Central memory CD8-positive, alpha-beta T cell (primary cell): Measurements from ENCODE around the gene HEMK1.

ENCODE experiments used
- ATAC-seq: fragments of 150-1000 bp; cut with Tn5 transposase; replicated peaks from 2 replicates; pipeline ENCODE4 v1.10.0; 2022; ENCODE audit warnings: mild to moderate bottlenecking, moderate FRiP score, moderate number of reproducible peaks; ENCODE audit not compliant: poor library complexity, severe bottlenecking; ENCODE audit errors: extremely low read depth
- DNase-seq, 2 donors: peaks; one replicate each; pipeline ENCODE4 v3.0.0; 2021; ENCODE audit warnings: low spot score in 2 of 2
- H3K27ac Mint-ChIP-seq: one replicate; pipeline ENCODE4 v1.8.0; 2022; ENCODE audit warnings: low read depth, mild to moderate bottlenecking, moderate library complexity, mixed read lengths
- H3K27me3 Mint-ChIP-seq: one replicate; pipeline ENCODE4 v1.8.0; 2022; ENCODE audit warnings: mixed read lengths
- H3K36me3 Mint-ChIP-seq: one replicate; pipeline ENCODE4 v1.8.0; 2022; ENCODE audit warnings: mild to moderate bottlenecking, moderate library complexity, mixed read lengths; ENCODE audit not compliant: insufficient read depth
- H3K4me1 Mint-ChIP-seq: one replicate; pipeline ENCODE4 v1.8.0; 2022; ENCODE audit warnings: mixed read lengths
- H3K4me3 Mint-ChIP-seq: one replicate; pipeline ENCODE4 v1.8.0; 2022; ENCODE audit warnings: mild to moderate bottlenecking, moderate library complexity, mixed read lengths
- H3K9me3 Mint-ChIP-seq: one replicate; pipeline ENCODE4 v1.8.0; 2022; ENCODE audit warnings: mixed read lengths

HEMK1 gene

DNA sequence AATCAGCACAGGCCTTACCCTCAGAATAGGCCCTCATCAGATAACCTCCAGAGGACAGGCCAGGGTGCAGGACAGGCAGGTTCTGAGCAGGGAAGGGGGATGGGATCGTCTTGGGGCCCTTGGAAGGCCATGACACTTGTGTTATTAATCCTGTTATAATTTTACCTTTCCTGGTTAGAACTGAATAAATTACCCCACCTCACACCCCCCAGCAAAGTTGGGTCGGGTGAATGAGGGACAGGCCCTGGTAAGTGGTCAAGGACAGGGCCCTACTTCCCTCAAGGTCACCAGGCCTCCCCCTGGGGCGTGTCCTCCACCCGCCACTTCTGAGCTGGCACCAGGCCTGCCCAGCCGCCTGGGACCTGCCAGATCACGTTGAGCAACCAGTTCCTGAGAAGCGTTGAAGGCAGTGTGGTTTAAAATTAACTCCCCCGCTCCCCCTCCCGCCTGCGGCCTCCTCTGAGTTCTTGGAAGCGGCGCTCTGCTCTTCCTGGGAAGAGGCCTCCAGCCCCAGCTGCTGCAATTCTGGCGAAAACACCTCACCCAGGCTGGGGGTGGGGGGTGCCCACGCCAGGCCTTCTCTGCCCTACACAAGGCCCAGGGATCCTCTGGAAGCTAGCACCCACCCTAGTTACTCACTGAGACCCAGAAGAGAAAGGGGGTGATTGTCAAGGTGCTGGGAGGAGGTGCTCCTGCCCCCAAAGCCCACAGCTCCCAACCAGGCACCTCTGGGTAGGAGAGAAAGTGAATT is 31.7 kb downstream of the HEMK1 start:
- Mint-ChIP-seq H3K36me3 (peaks cover 24% of the 10 kb centered on the region), H3K4me3 (peak overlapping the region; percentile 97), H3K27me3 (no peaks in the 10 kb centered on the region), H3K27ac (peak overlapping the region; percentile 98), H3K4me1 (peaks cover 68% of the 10 kb centered on the region), H3K9me3 (no peaks in the 10 kb centered on the region)
- peak; percentile 90 for ATAC-seq
- DNase-seq: peak; percentile 40 to 55

DNA sequence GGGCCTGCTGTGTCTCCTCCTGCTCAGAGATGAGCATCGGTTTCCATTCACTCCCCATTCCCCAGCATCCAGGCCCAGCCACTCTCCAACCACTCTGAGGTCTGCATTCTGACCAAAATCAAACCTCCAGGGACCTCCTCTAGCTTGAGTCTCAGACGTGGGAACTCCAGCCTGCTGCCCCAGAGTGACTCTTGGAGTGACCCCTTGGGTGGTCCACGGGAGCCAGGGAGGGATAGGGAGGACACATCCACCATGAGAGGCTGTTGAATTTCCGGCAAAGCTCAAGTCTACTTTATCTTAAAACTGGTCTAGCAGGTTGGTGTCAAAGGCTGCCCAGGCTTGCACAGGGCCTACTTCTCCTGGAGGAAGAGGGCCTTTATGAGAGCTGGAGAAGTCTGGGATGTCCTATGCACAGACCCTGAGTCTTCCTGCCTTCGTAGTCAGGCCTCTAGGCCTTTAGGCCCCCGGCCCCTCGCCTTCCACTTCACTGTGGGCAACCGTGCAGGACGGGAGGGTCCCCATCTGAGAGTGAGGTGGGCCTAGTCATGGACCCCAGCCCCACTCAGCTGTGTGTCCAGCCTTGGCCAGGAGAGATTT is 33.4 kb downstream of the HEMK1 start:
- Mint-ChIP-seq H3K27ac (peak overlapping the region; percentile 98), H3K9me3 (no peaks in the 10 kb centered on the region), H3K27me3 (no peaks in the 10 kb centered on the region), H3K36me3 (peaks cover 37% of the 10 kb centered on the region), H3K4me1 (peaks cover 85% of the 10 kb centered on the region), H3K4me3 (peak overlapping the region; percentile 97)
- ATAC-seq (no peak), DNase-seq (no peak)

DNA sequence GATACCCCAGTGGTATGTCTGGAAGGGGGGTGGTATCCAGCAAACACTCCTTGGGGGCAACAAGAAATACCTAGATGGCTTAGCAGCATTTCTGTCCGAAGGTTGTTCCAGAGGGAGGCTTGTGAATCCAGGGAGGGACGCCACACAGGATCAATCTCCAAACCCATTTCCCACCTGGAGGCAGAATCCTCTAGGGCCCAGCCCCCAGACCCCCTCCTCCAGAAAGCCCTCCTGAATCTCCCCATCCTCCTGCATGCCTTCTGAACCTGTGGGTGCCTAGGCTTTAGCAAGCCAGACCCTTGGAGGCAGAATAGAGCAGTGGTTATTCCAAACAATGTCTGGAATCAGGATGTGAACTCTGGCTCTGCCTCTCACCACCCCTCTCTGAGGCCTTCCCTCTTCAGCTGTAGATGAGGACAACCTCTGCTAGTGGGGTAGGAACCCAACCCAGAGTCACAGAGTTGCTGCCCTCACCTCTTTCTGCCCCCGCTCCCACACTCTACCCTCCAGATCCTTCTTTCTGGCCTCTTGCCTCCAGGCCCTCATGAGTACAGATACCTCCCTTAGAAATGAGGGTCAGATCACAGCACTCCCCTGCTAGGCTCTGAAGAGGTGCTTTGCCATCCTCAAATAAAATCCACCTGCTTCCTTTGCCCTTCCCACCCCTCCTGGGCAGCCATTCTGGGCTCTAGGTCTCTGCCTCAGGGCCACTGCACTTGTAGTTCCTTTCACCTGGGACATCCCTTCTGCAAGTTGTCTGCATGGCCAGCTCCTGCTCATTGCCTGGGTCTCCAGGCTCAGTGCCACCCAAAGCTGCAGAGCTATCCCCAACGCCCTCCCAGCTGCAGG is 34.2 kb downstream of the HEMK1 start:
- H3K4me3 Mint-ChIP-seq: peak overlapping the region; percentile 97
- ATAC-seq: no peak
- no peak for DNase-seq
- H3K27me3 Mint-ChIP-seq: no peaks in the 10 kb centered on the region
- H3K9me3 Mint-ChIP-seq: no peaks in the 10 kb centered on the region
- H3K4me1 Mint-ChIP-seq: peaks cover 93% of the 10 kb centered on the region
- H3K36me3 Mint-ChIP-seq: peaks cover 43% of the 10 kb centered on the region
- peak overlapping the region; percentile 98 for H3K27ac Mint-ChIP-seq

DNA sequence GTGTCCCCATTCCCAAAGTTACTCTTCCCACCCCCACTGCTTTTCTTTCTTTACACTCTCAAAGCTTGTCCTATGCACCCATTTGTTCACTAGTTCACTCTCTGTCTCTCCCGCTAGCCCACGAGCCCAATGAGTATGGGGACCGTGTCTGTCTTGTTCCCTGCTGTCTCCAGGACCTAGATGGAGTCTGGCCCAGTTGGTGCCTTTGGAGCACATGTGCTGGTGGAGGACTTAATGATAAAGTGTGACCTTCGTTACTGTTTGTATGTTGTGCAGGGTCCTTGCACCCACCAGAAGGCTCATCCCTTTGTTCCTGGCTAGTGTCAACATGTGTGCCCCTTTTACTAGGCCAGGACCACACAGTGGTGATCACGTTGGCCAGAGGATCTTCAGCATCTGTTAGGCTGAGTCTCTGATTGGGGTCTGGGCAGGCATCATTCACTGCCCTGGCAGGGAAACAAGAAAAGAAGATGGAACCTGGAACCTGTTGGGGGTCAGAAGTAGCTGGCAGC is 34.8 kb downstream of the HEMK1 start:
- DNase-seq (no peak), ATAC-seq (no peak)
- Mint-ChIP-seq H3K4me3 (peak overlapping the region; percentile 97), H3K9me3 (no peaks in the 10 kb centered on the region), H3K27me3 (no peaks in the 10 kb centered on the region), H3K36me3 (peaks cover 46% of the 10 kb centered on the region), H3K27ac (peak overlapping the region; percentile 98), H3K4me1 (peaks cover 100% of the 10 kb centered on the region)

DNA sequence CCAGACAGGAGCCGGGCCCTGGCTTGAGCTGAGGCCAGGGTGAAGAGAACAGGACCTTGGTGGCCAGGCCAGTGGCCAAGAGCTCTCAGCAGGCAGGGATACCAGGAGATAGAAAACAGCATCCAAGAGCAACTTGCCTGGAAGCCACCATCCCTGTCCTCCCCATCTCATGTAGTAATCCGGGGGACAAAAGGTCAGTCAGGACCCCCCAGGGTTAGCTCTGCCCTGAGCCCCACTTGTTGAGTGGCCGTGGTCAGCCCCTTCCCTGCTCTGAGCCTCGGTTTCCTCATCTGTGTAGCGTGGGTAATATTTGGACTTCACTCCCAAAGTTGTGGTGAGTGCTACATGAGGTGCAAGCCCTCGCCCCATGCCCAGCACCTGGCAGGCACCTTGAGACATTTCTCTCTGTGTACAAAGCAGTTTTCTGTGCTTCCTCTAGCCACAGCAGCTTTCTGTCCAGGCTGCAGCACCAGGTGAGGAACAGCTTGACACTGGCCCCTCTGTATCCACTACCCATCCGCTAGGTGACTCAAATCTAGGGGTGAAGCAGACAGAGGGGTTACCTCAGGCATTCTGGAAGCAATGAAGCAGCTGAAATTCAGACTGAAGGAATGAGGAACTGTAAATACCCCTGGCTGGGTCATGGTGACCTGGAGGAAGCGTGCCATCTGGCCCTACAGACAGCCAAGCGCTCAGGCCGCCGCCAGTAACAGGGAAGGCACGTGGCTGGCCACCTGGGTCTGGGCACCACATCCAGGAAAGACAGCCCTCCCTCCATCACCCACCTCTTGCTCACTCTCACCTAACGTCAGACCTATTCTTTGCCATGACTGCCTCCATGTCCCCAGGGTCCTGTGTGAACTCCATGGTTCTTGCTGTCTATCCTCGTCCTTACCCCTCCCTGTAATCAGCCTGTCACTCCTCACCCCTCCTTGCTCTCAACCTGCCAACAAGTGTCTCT is 35.6 kb downstream of the HEMK1 start:
- H3K9me3 Mint-ChIP-seq: no peaks in the 10 kb centered on the region
- H3K36me3 Mint-ChIP-seq: peaks cover 54% of the 10 kb centered on the region
- peak overlapping the region; percentile 98 for H3K27ac Mint-ChIP-seq
- ATAC-seq: no peak
- DNase-seq: no peak
- peak overlapping the region; percentile 97 for H3K4me3 Mint-ChIP-seq
- H3K27me3 Mint-ChIP-seq: no peaks in the 10 kb centered on the region
- H3K4me1 Mint-ChIP-seq: peaks cover 100% of the 10 kb centered on the region

DNA sequence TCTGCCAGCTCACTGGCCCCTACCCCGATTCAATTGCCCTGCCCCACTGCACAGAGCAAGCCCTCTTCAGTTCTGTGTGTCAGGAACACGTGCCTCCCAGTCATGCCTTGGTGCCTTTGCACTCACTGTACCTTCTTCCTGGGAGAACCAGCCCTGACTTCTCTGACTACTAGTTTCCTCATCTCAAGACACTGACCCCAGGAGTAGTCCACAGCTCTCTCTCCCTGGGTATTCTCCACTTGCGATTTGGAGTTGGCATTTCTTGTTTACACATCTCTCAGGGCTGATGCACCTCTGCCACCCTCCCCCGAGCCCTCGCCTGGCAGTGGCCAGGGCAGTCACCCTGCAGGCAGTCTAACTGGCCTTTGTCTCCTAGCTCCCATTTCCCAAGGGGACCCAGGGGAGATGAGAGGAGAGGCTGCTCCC is 36.6 kb downstream of the HEMK1 start:
- Mint-ChIP-seq H3K4me3 (peak overlapping the region; percentile 97), H3K9me3 (no peaks in the 10 kb centered on the region), H3K4me1 (peaks cover 100% of the 10 kb centered on the region), H3K27me3 (no peaks in the 10 kb centered on the region), H3K27ac (peak overlapping the region; percentile 98), H3K36me3 (peaks cover 54% of the 10 kb centered on the region)
- no peak for ATAC-seq
- no peak for DNase-seq

DNA sequence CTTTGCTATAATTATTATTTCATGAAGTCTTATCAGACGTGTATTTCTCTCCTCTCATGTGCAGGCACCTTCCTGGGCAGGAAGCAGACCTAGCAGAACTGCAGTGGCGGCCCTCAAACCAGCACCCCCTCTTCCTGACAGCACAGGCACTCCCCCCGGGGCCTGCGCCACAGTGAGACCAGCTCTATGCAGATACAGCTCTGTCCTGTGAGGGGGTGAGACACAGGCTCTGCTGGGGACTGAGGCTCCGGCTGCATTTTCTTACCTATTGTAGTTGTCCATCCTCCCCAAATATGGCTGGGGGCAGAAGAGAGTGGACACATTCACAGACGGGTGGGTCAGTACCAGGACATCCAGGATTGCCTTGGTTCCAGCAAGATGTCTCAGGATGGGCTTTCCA is 37.3 kb downstream of the HEMK1 start:
- peak; percentile 65 for ATAC-seq

DNA sequence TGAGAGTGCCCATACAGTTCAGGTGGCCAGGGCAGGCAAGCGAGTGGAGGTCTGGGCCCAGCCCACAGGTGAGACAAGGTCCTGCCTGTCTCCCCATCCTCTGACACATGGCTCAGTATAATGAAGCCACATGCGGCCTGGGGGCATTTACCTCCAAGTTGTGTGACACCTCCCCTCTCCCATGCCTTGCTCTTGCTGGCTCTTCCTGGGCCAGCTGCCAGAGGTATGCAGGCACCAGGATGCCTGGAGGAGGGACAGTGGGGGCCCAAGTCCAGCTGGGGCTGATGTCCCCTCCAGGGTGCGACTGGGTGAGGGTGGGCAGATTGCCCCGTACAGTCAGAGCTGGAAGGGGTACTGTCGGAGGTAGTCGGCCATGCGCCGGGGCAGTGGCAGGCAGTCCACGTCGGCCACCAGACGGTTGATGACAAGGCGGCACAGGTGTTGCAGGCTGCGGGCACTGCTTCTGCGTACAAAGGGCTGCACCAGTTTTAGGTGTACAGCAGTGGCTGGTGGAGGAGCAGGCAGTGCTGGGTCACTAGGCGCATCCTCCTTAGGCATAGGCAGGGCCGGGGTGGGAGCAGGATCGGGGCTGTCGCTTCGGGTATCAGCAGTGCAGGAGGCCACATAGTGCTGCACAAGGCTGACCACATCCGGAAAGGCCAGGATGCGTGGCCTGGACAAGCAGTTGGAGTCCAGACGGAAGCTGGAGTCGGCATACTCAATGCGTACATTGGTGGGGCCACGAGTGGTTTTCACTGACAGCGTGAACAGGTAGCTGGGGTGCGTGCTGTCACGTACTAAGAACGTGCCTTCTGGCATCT is 38.2 kb downstream of the HEMK1 start:
- DNase-seq: no peak
- H3K27ac Mint-ChIP-seq: peak overlapping the region; percentile 98
- H3K4me3 Mint-ChIP-seq: peak overlapping the region; percentile 97
- H3K36me3 Mint-ChIP-seq: peaks cover 55% of the 10 kb centered on the region
- H3K27me3 Mint-ChIP-seq: no peaks in the 10 kb centered on the region
- no peaks in the 10 kb centered on the region for H3K9me3 Mint-ChIP-seq
- ATAC-seq: no peak
- H3K4me1 Mint-ChIP-seq: peaks cover 96% of the 10 kb centered on the region

More for the DNA sequence above, 37.3 kb downstream of the HEMK1 start:
- Mint-ChIP-seq H3K36me3 (peaks cover 56% of the 10 kb centered on the region), H3K4me3 (peak overlapping the region; percentile 97), H3K9me3 (no peaks in the 10 kb centered on the region), H3K4me1 (peaks cover 96% of the 10 kb centered on the region), H3K27me3 (no peaks in the 10 kb centered on the region), H3K27ac (peak overlapping the region; percentile 98)
- DNase-seq: peak in 1 of 2 donors; percentile 39

DNA sequence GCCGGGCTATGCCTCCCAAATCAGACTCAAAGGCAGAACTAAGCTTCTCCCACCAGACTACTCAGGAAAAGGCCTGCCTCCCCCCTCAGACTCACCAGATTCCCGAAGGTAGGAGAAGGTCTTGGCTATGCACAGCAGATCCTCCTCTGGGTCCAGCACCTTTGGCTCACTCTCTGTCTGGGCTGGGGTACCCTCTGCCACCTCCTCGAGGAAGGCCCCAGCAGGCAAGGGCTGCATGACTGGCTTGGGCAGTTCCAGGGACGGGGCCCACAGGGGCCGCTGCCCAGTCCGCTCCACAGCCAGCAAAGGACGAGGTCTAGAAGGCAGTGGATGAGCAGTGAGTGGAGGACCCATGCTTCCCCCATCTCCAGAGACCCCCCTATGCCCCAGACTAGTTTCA is 39.0 kb downstream of the HEMK1 start:
- Mint-ChIP-seq H3K27ac (peak overlapping the region; percentile 98), H3K27me3 (no peaks in the 10 kb centered on the region), H3K36me3 (peaks cover 53% of the 10 kb centered on the region), H3K9me3 (no peaks in the 10 kb centered on the region), H3K4me1 (peaks cover 92% of the 10 kb centered on the region), H3K4me3 (peak overlapping the region; percentile 97)
- DNase-seq (no peak), ATAC-seq (no peak)

DNA sequence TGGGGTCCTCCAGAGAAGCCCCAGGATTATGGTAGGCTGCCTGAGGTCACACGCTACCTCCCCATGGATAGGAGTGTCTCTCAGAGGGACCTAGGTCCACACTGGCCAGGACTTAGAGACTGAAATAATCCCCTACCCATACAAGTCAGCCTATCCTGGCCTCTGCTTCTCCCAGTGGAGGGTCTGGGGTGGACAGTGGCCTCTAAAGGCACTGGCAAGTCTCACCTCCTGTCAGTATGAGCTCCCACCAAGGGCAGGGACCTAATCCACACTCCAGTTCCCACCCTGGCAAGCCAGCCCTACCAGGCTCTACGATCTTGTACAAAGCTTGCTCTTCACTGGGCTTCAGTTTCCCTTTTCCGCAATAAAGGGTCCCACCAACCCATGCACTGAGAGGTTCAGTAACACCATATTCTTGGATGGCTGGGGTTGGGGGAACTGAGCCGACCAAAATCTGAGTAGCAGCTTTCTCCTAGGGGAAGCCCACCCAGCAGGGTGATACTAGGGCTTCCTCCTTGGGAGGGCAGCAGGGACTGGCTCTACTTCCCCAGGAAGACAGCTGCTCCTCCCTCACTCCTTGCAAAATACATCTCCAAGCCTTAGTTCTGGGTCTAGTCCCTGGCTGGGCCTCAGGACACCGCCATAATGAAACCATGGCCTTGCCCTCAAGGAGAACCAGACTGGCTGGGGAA is 39.9 kb downstream of the HEMK1 start:
- Mint-ChIP-seq H3K27ac (peak overlapping the region; percentile 98), H3K4me1 (peaks cover 90% of the 10 kb centered on the region), H3K36me3 (peaks cover 54% of the 10 kb centered on the region), H3K27me3 (no peaks in the 10 kb centered on the region), H3K9me3 (no peaks in the 10 kb centered on the region), H3K4me3 (peak overlapping the region; percentile 97)
- ATAC-seq: no peak
- DNase-seq: no peak

DNA sequence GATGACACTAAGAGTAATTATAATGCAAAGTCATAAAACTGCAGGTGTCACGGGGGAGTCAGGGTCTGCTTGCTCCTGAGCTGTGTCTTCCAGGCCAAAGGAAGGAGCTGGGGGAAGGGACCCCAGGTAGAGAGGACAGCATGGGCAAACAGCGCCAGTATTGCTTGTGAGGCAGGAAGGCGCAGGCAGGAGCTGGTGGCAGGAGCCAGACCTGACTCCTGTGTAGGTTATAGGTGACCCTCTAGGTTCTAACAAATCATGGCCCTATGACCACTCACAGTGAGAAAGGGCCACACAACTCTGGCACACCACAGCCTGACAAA is 40.4 kb downstream of the HEMK1 start:
- Mint-ChIP-seq H3K36me3 (peaks cover 51% of the 10 kb centered on the region), H3K4me1 (peaks cover 88% of the 10 kb centered on the region), H3K27me3 (no peaks in the 10 kb centered on the region), H3K27ac (peak overlapping the region; percentile 98), H3K4me3 (peak overlapping the region; percentile 97), H3K9me3 (no peaks in the 10 kb centered on the region)
- DNase-seq: no peak
- no peak for ATAC-seq
